RWPE1 (cell line): ENCODE measurements around the gene CEBPB.

Experiments used
- CTCF ChIA-PET: fragments of 350-600 bp; sonication (Branson Sonifier 250); formaldehyde crosslinking; extraction: SDS; loops from one replicate; lab custom pipeline; 2021; lab: Yijun Ruan, JAX
- POLR2A ChIA-PET: fragments of 400-600 bp; formaldehyde crosslinking; extraction: SDS; loops from one replicate; lab custom pipeline; 2020; ENCODE audit warnings: antibody characterized with exemption; ENCODE audit not compliant: low non-redundant PET; lab: Yijun Ruan, JAX
- DNase-seq: peaks from one replicate; pipeline ENCODE4 v3.0.0; 2012; ENCODE audit warnings: low spot score
- H3K27ac ChIP-seq: fragments of 450-650 bp; 2 replicates; pipeline ENCODE4 v1.5.1; 2017
- CTCF ChIP-seq: fragments of 450-650 bp; conservative IDR thresholded peaks from 2 replicates; pipeline ENCODE4 v1.5.1; 2017; ENCODE audit warnings: low read depth, mild to moderate bottlenecking

CEBPB gene

DNA sequence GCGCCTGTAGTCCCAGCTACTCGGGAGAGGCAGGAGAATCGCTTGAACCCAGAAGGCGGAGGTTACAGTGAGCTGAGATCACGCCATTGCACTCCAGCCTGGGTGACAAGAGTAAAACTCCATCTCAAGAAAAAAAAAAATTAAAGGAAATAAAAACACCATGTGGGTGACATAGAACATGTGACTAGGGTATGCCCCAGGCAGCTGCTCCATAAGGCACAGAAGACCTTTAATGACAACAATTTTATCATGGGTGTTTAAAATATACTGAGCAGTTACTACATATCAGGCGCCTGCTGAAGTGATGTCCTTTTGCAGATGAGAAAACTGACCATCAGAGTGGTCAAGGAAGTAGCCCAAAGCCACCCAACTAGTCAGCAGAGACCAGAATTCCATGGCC is 45.1 kb upstream of the CEBPB start:
- peak overlapping the region; percentile 98 for H3K27ac ChIP-seq
- CTCF ChIA-PET: no interaction called here
- TF ChIP-seq CTCF: no peak
- POLR2A ChIA-PET: no interaction called here
- DNase-seq: no peak

- ChIA-PET CTCF (interaction anchor here (0.5 to 0.7 kb wide), 3 partner anchors 23 to 167 kb away, joined by 3 read pairs; no protein-coding TSS in a partner anchor), POLR2A (no interaction called here)
- peak overlapping the region; percentile 98 for H3K27ac ChIP-seq
- no peak for DNase-seq
- TF ChIP-seq CTCF: no peak
These were observed 44.4 kb upstream of the CEBPB start for GRCh38 chr20:50146214-50146613.

GRCh38 chr20:50146732-50147662 is 43.6 kb upstream of the CEBPB start:
- peak overlapping the region; percentile 98 for H3K27ac ChIP-seq
- POLR2A ChIA-PET: interaction anchor here (0.6 to 1.5 kb wide), 2 partner anchors 8 to 11 kb away, joined by 3 to 6 read pairs; no protein-coding TSS in a partner anchor
- CTCF ChIA-PET: interaction anchor here (0.6 to 8.6 kb wide), 6 partner anchors 13 to 257 kb away, joined by 3 to 126 read pairs (median 4); no protein-coding TSS in a partner anchor
- DNase-seq: peak; percentile 93
- TF ChIP-seq CTCF: no peak

DNA sequence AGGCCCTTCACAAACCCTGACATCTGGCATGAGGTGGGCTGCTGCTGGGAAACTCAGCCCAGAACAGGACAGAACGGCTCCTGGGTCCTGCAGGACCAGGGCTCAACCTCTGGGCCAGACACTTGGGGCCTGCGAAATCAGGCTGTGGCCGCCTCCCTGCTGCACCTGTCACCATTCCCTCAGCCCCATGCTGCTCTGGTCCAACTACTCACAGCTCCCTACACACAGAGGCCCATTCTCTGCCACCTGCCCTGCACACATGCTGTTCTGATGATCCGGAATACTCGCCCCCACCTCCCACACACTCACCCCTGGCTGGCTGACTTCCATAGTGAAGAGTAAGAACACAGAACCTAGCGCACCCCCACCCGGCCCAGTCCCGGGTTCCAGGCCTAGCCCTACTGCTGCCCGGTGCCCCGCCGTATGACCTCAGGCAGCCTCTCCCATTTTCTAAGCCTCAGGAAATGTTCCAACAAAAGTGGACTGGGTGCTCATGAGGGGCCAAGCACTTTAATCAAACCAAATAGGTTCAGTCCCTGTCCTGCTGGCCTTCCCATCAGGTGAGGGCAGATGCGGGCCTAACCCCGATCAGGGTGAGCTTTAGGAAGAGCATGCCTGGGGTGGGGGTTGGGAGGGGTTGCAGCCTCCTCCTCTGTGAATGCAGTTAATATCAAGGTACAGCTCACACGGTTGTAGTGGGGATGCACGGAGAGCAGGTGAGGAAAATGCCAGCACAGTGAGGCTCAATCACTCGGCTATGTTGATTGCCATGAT is 41.0 kb upstream of the CEBPB start:
- ChIA-PET CTCF (interaction anchor here (0.6 to 8.6 kb wide), 7 partner anchors 20 to 133 kb away, joined by 3 to 126 read pairs (median 4); no protein-coding TSS in a partner anchor), POLR2A (interaction anchor here (0.5 kb wide), 1 partner anchor 580 kb away, joined by 5 read pairs; no protein-coding TSS in a partner anchor)
- H3K27ac ChIP-seq: peak overlapping the region; percentile 98
- no peak for DNase-seq
- TF ChIP-seq CTCF: no peak

DNA sequence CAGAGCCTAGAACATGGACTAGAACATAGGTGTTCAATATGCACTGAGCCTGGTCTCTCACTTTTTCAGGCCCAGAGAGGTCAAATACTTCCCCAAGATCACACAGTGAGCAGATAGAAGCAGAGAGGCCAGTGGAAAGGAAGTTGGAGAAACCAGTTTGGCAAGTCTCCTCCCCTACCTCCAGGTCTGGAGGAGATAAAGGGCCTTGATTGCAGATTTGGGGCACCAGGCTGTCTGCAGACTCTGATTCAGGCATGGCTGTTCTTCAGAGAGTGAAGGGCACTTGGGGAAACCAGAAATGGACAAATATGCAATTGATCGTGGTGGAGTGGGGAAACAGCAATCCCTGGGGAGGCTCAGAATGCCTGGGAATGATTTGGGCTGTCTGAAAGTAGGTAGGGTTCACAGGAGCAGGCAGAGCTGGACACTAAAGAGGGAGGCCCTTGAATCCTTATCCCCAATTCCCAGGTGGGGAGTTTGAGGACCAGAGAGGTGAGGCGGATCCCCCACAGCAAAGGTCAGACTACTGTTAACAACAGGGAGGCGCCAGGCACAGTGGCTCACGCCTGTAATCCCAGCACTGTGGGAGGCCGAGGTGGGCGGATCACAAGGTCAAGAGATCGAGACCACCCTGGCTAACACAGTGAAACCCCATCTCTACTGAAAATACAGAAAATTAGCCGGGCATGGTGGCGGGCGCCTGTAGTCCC is 39.4 kb upstream of the CEBPB start:
- POLR2A ChIA-PET: interaction anchor here (0.6 to 3.5 kb wide), 2 partner anchors 17 to 31 kb away, joined by 7 to 25 read pairs; no protein-coding TSS in a partner anchor
- H3K27ac ChIP-seq: peak overlapping the region; percentile 98
- no peak for TF ChIP-seq CTCF
- DNase-seq: peak; percentile 83
- CTCF ChIA-PET: interaction anchor here (1.0 to 8.6 kb wide), 5 partner anchors 17 to 31 kb away, joined by 4 to 126 read pairs (median 8); no protein-coding TSS in a partner anchor
